ENCODE results near the gene POP7.

The POP7 gene

DNA sequence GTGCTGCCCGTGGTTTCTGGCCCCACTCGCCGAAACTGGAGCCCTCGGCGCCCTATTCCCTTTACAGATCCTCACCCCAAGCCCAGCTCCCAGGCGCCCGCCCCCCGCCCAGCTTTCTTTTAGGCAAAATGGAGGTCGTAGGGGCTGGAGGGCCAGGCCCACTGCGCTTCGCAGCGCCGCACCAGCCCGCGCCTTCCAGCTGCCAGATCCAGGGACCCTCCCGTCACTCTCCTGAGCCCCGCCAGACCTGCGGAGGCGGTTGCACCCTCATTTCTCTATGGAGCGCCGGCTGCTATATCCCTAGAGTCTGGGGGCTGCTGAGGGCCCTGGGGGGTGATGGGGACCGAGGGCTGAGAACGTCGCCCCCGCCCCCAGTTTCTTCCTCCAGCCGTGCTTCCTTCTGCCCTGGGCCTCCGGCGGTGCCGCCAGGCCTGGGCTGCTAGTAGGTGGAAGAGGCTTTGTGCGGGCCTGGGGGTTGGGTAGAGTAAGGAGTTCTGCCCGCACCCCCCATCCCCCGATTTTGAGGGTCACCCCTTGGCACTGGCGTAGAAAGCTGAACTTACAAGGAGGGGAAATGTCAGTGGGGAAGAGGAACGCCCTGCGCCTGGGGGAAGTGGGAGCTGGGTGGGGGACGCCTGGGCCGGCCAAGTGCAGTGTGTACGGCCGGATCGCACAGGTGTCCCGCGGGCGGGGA lies 31.4 kb upstream of the POP7 start:
- TF ChIP-seq EZH2phosphoT487 (conservative IDR thresholded peaks at IDR 0.05; ENCODE audit: low read length), result no peak
- TF ChIP-seq, protein P1, sequence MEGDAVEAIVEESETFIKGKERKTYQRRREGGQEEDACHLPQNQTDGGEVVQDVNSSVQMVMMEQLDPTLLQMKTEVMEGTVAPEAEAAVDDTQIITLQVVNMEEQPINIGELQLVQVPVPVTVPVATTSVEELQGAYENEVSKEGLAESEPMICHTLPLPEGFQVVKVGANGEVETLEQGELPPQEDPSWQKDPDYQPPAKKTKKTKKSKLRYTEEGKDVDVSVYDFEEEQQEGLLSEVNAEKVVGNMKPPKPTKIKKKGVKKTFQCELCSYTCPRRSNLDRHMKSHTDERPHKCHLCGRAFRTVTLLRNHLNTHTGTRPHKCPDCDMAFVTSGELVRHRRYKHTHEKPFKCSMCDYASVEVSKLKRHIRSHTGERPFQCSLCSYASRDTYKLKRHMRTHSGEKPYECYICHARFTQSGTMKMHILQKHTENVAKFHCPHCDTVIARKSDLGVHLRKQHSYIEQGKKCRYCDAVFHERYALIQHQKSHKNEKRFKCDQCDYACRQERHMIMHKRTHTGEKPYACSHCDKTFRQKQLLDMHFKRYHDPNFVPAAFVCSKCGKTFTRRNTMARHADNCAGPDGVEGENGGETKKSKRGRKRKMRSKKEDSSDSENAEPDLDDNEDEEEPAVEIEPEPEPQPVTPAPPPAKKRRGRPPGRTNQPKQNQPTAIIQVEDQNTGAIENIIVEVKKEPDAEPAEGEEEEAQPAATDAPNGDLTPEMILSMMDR (IDR thresholded peaks at IDR 0.05; ENCODE audit: insufficient read depth, low read length, poor library complexity, severe bottlenecking), result no peak
- Histone ChIP-seq H3K36me3 (ENCODE audit: low read length) (no peaks in the 10 kb centered on the region), H3K79me2 (ENCODE audit: insufficient read depth, low read length) (peaks cover 13% of the 10 kb centered on the region), H3F3A (ENCODE audit: insufficient read depth) (peaks cover 10% of the 10 kb centered on the region), H3K27me3 (ENCODE audit: low read length) (no peaks in the 10 kb centered on the region), H3K9ac (ENCODE audit: low read length) (peak overlapping the region; percentile 87), H4K20me1 (ENCODE audit: low read depth, low read length) (no peaks in the 10 kb centered on the region; the same call in 1 of the 2 replicates), H3K9me3 (ENCODE audit: insufficient read depth, low read length) (no peaks in the 10 kb centered on the region), H3K9me2 (replicated peaks; ENCODE audit: insufficient read depth, low read length) (no peaks in the 10 kb centered on the region), H3K27ac (ENCODE audit: low read depth, low read length) (peak overlapping the region; percentile 70), H3K4me3 (ENCODE audit: insufficient read depth, low read length, poor library complexity, severe bottlenecking) (peak overlapping the region; percentile 86), H2AFZ (ENCODE audit: low read depth, low read length, severe bottlenecking) (no peak overlapping the region), H3K4me2 (ENCODE audit: low read depth, low read length, poor library complexity, severe bottlenecking) (peak overlapping the region; percentile 71)

DNA sequence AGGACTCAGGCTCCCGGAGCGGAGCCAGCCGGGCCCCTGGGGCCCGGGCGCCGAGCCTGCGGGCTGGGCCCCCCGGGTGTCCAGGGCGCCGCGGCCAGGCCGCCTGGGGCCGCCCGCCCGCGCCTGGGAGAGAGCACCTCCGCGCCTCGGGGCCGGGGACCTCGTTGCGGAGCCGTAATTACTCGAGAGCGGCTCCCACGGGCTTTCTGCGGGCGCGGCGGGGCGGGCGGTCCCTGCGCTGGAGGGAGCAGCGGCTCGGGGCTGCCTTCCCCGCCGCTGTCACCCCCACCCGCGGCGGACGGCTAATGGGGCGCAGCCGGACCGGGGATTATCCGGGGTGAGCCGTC lies 30.8 kb upstream of the POP7 start:
- TF ChIP-seq, protein P1 (IDR thresholded peaks at IDR 0.05; ENCODE audit: insufficient read depth, low read length, poor library complexity, severe bottlenecking), result no peak
- no peak for TF ChIP-seq EZH2phosphoT487 (conservative IDR thresholded peaks at IDR 0.05; ENCODE audit: low read length)
- no peaks in the 10 kb centered on the region; the same call in 1 of the 2 replicates for H4K20me1 ChIP-seq (ENCODE audit: low read depth, low read length)
- H3K4me3 ChIP-seq (ENCODE audit: insufficient read depth, low read length, poor library complexity, severe bottlenecking), result peak overlapping the region; percentile 86
- H3F3A ChIP-seq (ENCODE audit: insufficient read depth), result peaks cover 15% of the 10 kb centered on the region
- H3K9ac ChIP-seq (ENCODE audit: low read length), result peak overlapping the region; percentile 87
- H3K9me3 ChIP-seq (ENCODE audit: insufficient read depth, low read length), result no peaks in the 10 kb centered on the region
- H3K4me2 ChIP-seq (ENCODE audit: low read depth, low read length, poor library complexity, severe bottlenecking), result peak overlapping the region; percentile 71
- H3K27me3 ChIP-seq (ENCODE audit: low read length), result no peaks in the 10 kb centered on the region
- no peaks in the 10 kb centered on the region for H3K36me3 ChIP-seq (ENCODE audit: low read length)
- H3K27ac ChIP-seq (ENCODE audit: low read depth, low read length), result peak overlapping the region; percentile 70
- H3K79me2 ChIP-seq (ENCODE audit: insufficient read depth, low read length), result peaks cover 13% of the 10 kb centered on the region
- no peaks in the 10 kb centered on the region for H3K9me2 ChIP-seq (replicated peaks; ENCODE audit: insufficient read depth, low read length)
- H2AFZ ChIP-seq (ENCODE audit: low read depth, low read length, severe bottlenecking), result no peak overlapping the region

DNA sequence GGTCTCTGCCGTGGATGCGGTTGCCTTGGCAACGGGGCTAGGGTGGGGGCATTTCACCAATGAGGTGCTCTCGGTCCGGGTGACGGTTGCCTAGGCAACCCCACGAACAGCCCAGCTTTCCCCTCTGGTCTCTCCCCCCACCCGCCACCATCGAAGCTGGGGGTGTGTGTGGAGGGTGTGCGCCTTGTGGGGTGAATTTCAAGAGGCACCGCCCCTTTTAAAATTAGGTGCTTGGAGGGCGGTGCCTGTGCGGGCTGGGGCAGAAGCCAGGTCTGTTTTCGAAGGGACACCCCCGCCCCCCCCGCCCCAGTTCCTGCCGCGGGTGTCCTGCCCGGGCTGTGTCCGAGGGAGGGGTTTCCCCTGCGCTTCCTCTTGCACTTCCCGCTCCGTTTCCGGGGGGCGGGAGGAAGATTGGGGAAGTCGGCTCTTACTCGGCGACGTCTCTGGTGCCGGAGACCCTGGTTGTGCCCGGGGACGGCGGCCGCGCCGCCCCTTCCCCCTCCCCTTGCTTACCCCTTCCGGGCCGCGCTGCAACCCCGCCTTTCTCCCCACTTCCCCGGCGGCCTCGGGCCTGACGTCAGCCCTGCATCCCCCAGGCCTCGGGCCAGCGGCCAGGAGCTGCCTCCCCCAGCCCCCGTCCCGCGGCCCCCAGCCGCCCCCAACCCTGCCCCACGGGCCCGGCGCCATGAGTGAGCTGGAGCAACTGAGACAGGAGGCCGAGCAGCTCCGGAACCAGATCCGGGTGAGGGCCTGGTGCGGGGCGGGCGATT lies 30.2 kb upstream of the POP7 start:
- Histone ChIP-seq H2AFZ (ENCODE audit: low read depth, low read length, severe bottlenecking) (no peak overlapping the region), H3K27ac (ENCODE audit: low read depth, low read length) (peak overlapping the region; percentile 70)

More for the DNA sequence above, 30.2 kb upstream of the POP7 start:
- Histone ChIP-seq H3K9me2 (replicated peaks; ENCODE audit: insufficient read depth, low read length) (no peaks in the 10 kb centered on the region), H3K79me2 (ENCODE audit: insufficient read depth, low read length) (peaks cover 13% of the 10 kb centered on the region), H4K20me1 (ENCODE audit: low read depth, low read length) (no peaks in the 10 kb centered on the region; the same call in 1 of the 2 replicates), H3K9me3 (ENCODE audit: insufficient read depth, low read length) (no peaks in the 10 kb centered on the region), H3K27me3 (ENCODE audit: low read length) (no peaks in the 10 kb centered on the region), H3K9ac (ENCODE audit: low read length) (peak overlapping the region; percentile 87), H3K4me2 (ENCODE audit: low read depth, low read length, poor library complexity, severe bottlenecking) (peak overlapping the region; percentile 71), H3K4me3 (ENCODE audit: insufficient read depth, low read length, poor library complexity, severe bottlenecking) (peak overlapping the region; percentile 86), H3F3A (ENCODE audit: insufficient read depth) (peaks cover 22% of the 10 kb centered on the region), H3K36me3 (ENCODE audit: low read length) (no peaks in the 10 kb centered on the region)
- TF ChIP-seq, protein P1 (IDR thresholded peaks at IDR 0.05; ENCODE audit: insufficient read depth, low read length, poor library complexity, severe bottlenecking), result no peak
- no peak for TF ChIP-seq EZH2phosphoT487 (conservative IDR thresholded peaks at IDR 0.05; ENCODE audit: low read length)
